Epithelial cell of prostate (primary cell): ENCODE measurements around the gene ANK2.

Experiments used
- DNase-seq: peaks from one replicate; pipeline ENCODE4 v3.0.0-alpha.2; 2011; ENCODE audit warnings: low read depth, low spot score
- H3K27ac ChIP-seq: fragments of 450-650 bp; 2 replicates; pipeline ENCODE4 v1.5.1; 2017; ENCODE audit warnings: mild to moderate bottlenecking

The ANK2 gene

DNA sequence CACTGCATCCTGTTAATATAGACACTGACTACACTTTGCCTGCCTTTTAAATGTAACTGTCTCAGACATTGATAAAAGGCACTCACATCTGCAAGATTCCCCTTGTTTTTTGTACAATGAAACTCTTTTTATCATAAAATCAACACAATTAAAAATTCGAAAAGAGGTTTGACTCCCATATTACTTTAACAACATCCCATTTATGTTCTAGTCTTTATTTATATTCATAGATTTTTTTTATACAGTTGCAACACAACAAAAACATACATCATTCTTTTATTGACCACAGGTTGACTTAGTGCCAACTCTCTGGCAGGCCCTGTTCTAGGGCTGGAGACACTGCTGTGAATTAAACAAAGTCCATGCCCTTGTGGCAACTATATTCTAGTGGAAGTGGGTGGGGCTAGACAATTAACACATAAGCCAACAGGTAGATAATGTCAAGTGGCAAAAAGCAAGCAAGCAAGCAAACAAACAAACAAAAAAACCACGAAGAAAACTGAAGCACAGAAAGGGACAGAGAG lies 36.8 kb downstream of the ANK2 start:
- no peak for DNase-seq
- H3K27ac ChIP-seq, result no peak overlapping the region

GRCh38 chr4:113088050-113088449 lies 38.6 kb downstream of the ANK2 start:
- no peak for DNase-seq
- H3K27ac ChIP-seq, result no peak overlapping the region

DNA sequence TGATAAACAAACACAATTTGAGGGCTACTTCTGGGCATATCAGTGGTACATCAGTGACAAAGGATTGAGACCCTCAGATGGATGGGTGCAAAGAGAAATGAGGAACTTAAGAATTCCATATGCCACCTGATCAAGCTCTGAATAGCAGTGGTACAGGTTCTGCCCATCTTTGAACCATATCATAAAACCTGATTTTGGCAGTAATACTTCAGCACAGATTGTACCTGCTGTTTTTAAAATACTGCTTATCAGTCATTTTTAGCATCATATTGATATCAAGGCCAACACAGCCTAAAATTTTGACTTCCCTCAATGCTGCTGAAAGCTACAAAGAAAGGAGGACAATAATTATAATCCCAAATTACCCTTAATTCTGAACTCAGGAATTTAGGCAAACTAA lies 41.5 kb downstream of the ANK2 start:
- DNase-seq, result no peak
- no peak overlapping the region for H3K27ac ChIP-seq

DNA sequence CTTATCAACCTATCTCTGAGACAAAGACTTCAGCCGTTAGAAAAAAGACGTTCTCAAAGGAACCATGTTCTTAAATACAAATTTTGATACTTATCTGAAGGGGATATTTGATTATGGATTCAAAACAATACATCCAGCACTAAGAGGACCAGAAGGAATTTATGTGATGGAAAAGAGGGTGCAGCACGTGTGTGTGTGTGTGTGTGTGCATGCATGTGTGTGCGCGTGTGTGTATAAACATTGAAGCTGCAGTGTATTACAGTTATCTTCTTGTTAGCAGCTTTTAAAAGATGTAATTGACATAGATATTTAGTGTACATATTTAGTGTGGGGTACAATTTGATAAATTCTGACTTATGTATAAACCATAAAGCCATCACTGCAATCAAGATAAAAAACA lies 44.9 kb downstream of the ANK2 start:
- DNase-seq, result no peak
- no peak overlapping the region for H3K27ac ChIP-seq

DNA sequence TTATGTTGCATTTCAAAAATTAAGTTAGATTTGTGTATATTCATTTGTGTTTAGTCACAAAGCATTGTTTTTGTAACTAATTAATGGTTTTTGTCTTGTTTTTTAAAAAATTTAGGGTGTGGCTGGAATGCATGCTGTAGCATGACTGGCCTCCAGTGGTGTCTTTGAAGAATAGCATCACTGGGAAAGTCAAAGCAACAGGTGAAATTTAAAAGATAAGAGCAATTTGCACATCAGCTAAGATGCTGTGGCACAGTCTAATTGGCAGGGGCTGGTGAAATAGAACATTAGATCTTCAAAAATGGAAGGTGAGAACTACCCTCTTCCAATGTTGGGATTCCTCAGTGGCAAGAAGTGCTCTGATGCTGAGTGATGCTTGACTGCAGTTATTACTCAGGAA lies 45.3 kb downstream of the ANK2 start:
- no peak for DNase-seq
- H3K27ac ChIP-seq, result no peak overlapping the region

DNA sequence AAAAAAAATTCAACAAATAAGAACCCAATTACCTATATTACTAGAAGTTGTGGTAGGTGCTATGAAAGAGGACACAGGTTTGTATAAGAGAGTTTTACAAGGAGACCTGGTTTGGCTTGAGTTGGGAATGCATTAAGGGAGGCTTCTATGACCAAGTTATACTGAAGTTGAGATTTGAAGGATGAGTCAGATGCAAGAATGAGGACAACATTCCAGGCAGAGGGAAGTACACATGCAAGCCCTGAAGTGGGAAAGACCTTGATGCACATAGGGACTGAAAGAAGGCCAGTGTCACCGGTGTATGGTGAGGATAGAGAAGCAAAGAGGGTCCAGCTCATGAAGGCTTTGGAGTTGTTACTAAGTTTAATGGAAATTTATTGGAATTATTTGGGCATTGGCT lies 52.2 kb downstream of the ANK2 start:
- no peak for DNase-seq
- no peak overlapping the region for H3K27ac ChIP-seq

GRCh38 chr4:113103556-113103955 lies 54.1 kb downstream of the ANK2 start:
- DNase-seq, result no peak
- H3K27ac ChIP-seq, result no peak overlapping the region

- H3K27ac ChIP-seq, result no peak overlapping the region
- no peak for DNase-seq
Measured at GRCh38 chr4:113106108-113106507, 56.7 kb downstream of the ANK2 start.

- H3K27ac ChIP-seq, result no peak overlapping the region
- no peak for DNase-seq
Measured at GRCh38 chr4:113109106-113109718, 59.8 kb downstream of the ANK2 start.

- H3K27ac ChIP-seq, result no peak overlapping the region
- DNase-seq, result no peak
Measured at GRCh38 chr4:113112338-113112978, 63.0 kb downstream of the ANK2 start.

DNA sequence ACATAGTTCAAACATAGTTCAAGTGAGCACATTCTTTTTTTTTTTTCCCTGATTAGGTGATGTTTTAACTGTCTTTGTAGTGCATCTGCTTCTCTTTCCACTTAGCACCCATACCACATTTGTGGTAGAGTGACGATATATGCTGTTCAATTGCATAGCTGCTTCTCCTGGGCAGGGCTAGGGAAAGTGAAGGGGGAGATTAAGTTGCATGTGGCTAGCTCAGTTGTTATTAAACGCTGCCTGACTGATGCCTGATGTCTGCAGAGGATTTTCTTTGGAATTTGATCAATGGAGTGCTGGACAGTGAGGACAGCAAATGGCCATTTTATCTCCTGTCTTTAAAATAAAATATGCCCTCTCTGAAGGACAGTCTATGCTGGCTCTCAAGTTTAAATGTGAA lies 63.7 kb downstream of the ANK2 start:
- no peak overlapping the region for H3K27ac ChIP-seq
- no peak for DNase-seq

GRCh38 chr4:113114884-113115283 lies 65.4 kb downstream of the ANK2 start:
- no peak overlapping the region for H3K27ac ChIP-seq
- DNase-seq, result no peak

DNA sequence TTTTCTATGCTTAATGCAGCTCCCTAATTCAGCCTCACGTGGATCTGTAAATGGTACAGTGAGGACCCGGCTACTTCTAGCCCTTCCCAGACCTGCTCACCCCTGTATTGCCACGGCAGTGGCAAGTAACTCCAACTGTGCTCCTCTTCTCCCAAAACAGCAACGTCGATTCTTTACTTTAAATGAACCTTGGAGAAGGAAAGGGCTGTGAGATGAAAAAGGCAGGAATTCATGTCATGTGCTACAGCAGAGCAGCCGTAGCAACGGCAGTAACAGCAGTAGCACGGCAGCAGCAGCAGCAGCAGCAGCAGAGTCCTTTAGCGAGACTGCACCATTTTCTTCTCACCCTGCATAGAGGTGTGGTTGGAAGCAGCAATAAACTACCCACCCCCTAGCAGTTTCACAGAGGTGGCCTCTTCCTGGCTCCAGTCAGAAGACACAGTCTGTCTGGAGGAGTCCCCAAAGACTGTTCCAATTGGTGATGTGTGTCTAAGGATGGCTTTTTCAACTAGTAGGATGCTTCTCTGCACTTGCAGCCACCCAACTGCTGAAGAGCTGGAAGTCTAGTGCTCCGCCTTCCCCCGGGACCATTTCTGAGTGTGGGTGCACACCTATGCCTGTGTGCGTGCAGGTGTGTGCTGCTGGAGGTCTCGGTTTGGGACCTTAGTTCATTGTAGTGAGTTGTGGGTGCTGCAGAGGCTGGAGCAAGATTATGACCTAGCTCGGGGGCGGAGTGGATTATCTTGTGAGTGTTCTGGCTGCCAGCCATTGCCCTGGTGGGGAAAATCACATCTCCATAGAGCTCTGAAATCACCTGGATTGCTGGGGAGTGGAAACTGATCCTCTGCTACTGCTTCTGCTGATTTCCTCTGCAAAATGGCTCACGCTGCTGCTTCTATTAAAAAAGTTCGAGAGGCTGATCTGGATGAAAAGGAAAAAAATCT lies 67.2 kb downstream of the ANK2 start:
- no peak overlapping the region for H3K27ac ChIP-seq
- no peak for DNase-seq

GRCh38 chr4:113117358-113117702 lies 67.9 kb downstream of the ANK2 start:
- no peak overlapping the region for H3K27ac ChIP-seq
- DNase-seq, result no peak

- no peak for DNase-seq
- H3K27ac ChIP-seq, result no peak overlapping the region
Measured at GRCh38 chr4:113122066-113122465, 72.6 kb downstream of the ANK2 start.

- no peak for DNase-seq
Measured at GRCh38 chr4:113125418-113125817, 76.0 kb downstream of the ANK2 start.

GRCh38 chr4:113131136-113131535 lies 81.7 kb downstream of the ANK2 start:
- no peak overlapping the region for H3K27ac ChIP-seq

More at GRCh38 chr4:113125418-113125817, 76.0 kb downstream of the ANK2 start:
- no peak overlapping the region for H3K27ac ChIP-seq

DNA sequence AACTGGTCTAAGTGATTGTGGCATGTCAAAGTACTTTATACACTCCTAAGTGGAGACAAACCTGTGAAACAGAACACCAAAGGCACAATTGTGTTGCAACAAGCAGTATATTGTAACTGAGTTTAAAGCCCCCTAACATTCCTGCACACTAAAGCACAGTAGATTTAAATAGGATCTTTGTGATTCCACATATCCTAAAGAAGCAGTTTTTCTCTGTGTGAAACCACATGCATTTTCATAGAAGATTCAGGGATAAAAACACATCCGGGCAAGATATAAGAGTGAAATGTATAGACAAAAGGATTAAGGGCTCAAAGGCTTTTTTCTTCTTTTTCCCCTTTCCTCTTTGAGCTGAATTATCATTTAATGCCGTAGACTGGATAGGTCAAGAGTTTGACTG lies 82.2 kb downstream of the ANK2 start:
- no peak for DNase-seq
- H3K27ac ChIP-seq, result no peak overlapping the region

More at GRCh38 chr4:113131136-113131535, 81.7 kb downstream of the ANK2 start:
- no peak for DNase-seq

DNA sequence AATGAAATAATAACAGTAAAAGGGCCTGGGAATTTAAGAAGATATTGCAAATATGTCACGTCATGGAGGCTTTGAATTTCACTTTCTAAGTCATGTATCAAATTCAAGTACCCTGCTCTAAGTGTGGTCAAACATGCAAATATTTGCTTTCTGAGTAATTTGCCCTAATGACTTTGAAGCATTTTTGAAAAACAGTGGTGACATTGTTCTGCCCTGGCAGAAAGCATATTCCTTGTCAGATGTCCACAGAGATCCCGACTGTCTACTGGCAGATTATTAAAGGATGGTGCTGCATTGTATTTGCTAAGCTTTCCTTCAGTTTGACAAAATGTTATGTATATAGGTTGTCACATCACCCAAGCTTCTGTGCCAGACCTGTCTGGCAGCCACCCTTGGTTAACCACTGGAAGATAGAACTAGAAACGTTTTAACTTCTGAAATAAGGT lies 92.5 kb downstream of the ANK2 start:
- no peak for DNase-seq
- H3K27ac ChIP-seq, result no peak overlapping the region

GRCh38 chr4:113142351-113142750 lies 92.9 kb downstream of the ANK2 start:
- DNase-seq, result no peak
- no peak overlapping the region for H3K27ac ChIP-seq

DNA sequence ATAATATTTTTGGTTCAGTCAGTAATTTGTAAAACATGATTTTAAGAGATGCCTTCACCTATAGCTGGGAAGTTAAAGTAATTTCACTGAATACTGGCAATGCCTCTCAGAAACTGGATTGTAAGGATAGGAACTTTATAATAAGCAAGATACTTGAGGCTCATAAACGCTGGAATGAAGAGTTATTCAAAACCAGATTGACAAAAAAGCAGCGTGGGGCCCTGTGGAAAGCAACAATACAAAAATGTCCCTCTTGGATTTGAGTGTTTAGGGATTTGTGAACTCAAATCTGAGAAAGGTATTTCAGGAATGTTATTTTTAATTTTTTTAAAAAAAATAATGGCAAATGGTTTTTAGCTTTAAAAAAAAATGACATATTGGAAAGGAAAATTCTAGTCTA lies 94.6 kb downstream of the ANK2 start:
- DNase-seq, result no peak
- no peak overlapping the region for H3K27ac ChIP-seq
